ENCODE data around the gene FYCO1.
"Not testable (repeated sequence)": the region's sequence is repeated elsewhere in the genome, so short reads cannot be mapped to it uniquely, and the experiment has no call there.

Gene FYCO1

GRCh38 chr3:45995236-45996192 lies at the start of gene FYCO1:
FYCO1 (minus strand) TSS chr3:45995824; CDS start chr3:45984910, 10,914 bp downstream.
- DNase-seq (ENCODE audit: low read depth) = peak; percentile 74

- no peak for DNase-seq (ENCODE audit: low read depth)
Observed at GRCh38 chr3:46038916-46039315, 43.3 kb upstream of the FYCO1 start.

- not testable (repeated sequence) for DNase-seq (ENCODE audit: low read depth)
Observed at GRCh38 chr3:46038071-46038470, 42.4 kb upstream of the FYCO1 start.

GRCh38 chr3:46036191-46036590 lies 40.6 kb upstream of the FYCO1 start:
- DNase-seq (ENCODE audit: low read depth) = no peak

GRCh38 chr3:46031747-46032146 lies 36.1 kb upstream of the FYCO1 start:
- DNase-seq (ENCODE audit: low read depth) = no peak

GRCh38 chr3:46031269-46031668 lies 35.6 kb upstream of the FYCO1 start:
- no peak for DNase-seq (ENCODE audit: low read depth)

- no peak for DNase-seq (ENCODE audit: low read depth)
Observed at GRCh38 chr3:46030626-46031025, 35.0 kb upstream of the FYCO1 start.

- DNase-seq (ENCODE audit: low read depth) = no peak
Observed at GRCh38 chr3:46029953-46030543, 34.4 kb upstream of the FYCO1 start.

GRCh38 chr3:46027736-46028397 lies 32.2 kb upstream of the FYCO1 start:
- no peak for DNase-seq (ENCODE audit: low read depth)

GRCh38 chr3:46027021-46027705 lies 31.5 kb upstream of the FYCO1 start, which contains the start of gene XCR1:
XCR1 (minus strand) TSS chr3:46027483; CDS start chr3:46021947, 5,536 bp downstream.
- DNase-seq (ENCODE audit: low read depth) = no peak

- no peak for DNase-seq (ENCODE audit: low read depth)
Observed at GRCh38 chr3:46025139-46025538, 29.5 kb upstream of the FYCO1 start.

- no peak for DNase-seq (ENCODE audit: low read depth)
Observed at GRCh38 chr3:46024131-46024530, 28.5 kb upstream of the FYCO1 start.

- DNase-seq (ENCODE audit: low read depth) = no peak
Observed at GRCh38 chr3:46022909-46023785, 27.5 kb upstream of the FYCO1 start.

- no peak for DNase-seq (ENCODE audit: low read depth)
Observed at GRCh38 chr3:46021516-46021915, 25.9 kb upstream of the FYCO1 start.

GRCh38 chr3:46020766-46021510 lies 25.3 kb upstream of the FYCO1 start:
- no peak for DNase-seq (ENCODE audit: low read depth)

- no peak for DNase-seq (ENCODE audit: low read depth)
Observed at GRCh38 chr3:46019707-46020106, 24.1 kb upstream of the FYCO1 start.

- DNase-seq (ENCODE audit: low read depth) = no peak
Observed at GRCh38 chr3:46017720-46018119, 22.1 kb upstream of the FYCO1 start.

- DNase-seq (ENCODE audit: low read depth) = no peak
Observed at GRCh38 chr3:46013316-46014094, 17.9 kb upstream of the FYCO1 start.

GRCh38 chr3:46012246-46012645 lies 16.6 kb upstream of the FYCO1 start:
- DNase-seq (ENCODE audit: low read depth) = no peak
